SIG-M5 treated with dmso at 0.1 percent for 504 hours (cell line): ENCODE results near the gene SLC4A1.

Source experiments
- DNase-seq: peaks from one replicate; lab custom pipeline; 2025; ENCODE audit not compliant: unreplicated experiment; lab: John Stamatoyannopoulos, UW

Gene SLC4A1

DNA sequence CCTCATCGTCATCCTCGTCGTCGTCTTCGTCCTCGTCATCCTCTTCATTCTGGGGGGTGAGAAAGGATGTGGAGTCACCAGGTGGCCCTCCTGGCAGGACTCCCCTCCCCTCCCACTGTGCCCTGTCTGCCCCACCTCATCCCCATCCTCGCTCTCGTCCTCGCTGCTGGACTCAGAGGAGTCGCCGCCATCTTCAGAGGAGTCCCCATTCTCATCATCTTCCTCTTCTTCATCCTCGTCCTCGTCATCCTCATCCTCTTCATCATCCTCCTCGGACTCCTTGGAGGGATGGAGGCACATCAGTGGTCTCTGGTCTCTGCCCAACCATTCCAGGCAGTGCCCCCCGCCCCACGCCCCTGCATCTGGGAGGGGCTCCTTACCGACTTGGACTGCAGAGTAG is 60.6 kb downstream of the SLC4A1 start:
- DNase-seq, result no peak

DNA sequence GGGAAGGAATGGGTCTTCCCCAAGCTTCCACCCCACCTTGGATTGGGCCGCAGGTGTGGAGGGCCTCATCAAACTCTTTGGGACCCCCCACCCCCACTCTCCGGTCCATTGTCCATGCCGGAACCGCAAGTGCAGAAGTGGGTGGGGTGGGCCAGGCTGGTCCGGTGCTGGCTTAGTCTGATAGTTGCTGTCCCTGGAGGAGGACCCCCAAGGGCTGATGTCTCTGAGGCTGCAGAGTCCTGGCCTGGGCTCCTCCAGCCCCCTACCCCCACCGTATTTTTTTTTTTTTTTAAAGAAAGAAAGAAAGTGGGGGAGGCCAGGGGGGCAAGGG is 61.1 kb downstream of the SLC4A1 start:
- DNase-seq, result no peak

DNA sequence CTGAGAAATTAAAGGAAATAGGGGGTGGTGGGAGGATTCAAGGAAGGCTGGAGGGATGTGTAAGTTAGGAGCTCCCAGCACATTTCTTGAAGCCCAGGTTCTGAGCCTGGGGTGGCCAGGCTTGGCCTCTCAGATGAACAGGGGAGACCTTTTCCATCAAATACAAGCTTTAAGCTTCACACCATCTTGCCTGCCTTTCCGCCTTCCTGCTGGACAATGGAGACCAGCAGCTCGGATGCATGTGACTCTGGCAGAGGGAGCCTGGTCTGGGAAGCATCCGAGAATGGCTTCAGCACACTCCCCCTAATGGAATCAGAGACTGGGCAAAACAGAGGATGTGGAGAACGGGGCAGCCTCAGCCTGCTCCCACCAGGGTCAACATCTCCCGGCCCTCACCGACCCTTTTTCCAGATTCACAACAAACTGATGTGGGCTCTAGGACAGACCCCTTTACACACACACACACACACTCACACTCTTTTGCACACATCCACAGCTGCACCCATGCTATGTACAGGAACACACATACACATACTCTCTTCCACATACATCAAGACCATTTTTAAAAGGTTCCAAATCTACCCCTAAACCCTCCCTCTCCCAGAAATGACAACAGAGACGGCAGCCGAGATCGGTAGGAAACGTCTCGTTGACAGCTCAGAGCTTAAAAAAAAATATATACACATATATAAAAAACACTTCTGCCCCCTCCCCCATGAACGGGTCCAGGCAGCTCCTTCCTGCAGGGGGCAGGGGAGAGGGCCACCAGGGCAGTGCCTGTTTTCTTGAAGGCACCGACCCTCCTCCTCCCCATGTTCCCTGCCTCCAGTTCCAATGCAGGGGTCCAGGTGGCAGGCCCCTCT is 61.7 kb downstream of the SLC4A1 start:
- no peak for DNase-seq

DNA sequence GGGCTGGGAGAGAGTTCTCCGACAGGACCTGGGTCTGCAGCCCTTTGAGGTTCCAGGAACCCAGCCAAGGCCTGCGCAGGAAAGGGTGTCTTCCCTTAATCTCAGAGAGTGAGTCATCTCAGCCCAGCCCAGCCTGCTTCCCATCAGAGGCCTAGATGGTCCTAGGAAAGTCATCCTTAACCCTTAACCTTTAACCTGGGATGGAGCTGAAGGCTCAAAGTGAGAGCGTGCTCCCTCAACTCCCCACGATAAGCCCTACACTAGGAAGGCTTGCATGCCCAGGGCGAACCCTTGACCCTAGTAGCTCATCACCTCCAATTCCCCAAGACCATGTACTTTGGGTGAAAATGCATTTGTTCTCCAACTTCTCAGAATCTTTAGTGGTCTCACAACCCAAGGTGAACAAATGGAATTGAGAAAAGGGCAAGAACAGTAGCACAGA is 63.5 kb downstream of the SLC4A1 start:
- no peak for DNase-seq

DNA sequence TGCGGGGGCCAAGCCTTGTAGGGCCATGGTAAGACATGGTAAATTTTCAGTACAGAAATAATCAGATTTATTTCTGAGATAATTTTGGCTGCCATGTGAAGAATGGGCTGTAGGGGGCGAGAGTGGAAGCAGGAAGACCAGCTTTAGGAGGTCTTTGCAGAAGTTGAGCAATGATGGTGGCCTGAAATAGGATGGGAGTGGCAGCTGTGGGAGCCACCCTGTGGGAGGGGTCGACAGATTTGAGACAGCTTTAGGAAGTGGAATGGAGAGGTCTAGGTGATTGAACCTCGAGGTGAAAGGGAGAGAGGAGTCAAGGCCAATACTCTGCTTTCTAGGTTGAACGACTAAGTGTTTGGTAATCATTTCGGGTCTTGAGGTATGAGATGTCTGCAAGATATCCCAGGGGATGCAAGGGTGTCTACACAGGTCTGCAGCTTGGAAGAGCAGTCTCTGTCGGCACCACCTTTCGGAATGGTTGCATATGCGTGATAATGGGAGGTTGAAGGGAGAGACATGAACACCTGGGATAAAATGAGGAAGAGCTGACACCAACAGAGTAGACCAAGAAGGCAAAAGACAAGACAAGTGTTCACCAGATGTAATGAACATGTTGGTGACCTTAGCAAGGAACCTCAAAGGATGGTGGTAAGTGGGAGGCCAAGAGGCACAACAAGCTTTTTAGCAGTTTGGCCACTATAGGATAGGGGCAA is 64.0 kb downstream of the SLC4A1 start:
- peak; percentile 95 for DNase-seq

DNA sequence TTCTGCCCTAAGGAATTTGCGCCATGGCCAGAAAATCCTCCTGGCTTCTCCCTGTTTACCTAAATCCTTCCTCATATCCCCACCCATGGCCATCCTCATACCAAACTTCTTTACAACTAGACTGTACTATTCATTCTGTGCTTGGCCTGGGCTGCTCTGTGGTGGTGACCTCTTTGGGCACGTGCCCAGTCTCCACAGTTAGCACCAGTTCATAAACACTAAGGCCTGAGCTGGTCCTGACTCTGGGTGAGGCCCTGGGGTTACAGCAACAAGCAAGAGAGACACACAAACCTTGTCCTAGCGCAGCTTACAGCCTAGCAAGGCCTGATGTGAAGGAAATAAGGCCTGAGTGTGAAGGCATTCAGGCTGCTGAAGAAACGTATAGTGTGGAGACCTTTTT is 65.2 kb downstream of the SLC4A1 start:
- DNase-seq, result no peak

DNA sequence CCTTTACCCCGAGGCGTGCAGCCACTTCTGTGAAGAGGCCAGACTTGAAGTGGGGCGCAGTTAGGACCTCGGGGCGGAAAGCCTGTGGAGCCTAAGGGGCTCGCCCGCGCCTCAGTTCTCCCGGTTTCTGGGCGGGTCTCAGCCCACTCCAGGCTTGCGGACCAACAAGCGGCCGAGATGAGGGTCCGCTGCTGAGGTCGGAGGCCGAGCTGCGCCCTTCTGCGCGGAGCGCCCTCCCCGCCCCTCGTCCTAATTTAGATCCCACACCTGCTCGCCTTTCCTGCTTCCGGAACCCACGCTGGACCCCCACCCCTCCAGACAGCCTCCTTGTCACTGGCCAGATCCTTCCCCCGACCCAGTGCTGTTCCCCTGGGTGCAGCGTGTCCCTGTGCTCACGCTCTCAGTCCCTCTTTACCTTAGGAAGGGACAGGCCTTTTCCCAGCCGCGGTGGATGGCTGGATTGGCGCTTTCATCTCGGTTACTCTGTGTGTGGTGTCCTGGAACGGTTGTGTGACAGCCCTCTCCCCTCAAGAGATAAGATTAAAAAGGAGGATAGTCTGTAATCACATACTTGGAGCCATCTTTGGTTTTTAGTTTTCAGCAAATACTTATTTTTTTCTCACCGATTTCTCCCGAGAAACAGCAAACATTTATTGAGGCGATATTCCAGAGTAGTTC is 67.3 kb downstream of the SLC4A1 start:
- no peak for DNase-seq

DNA sequence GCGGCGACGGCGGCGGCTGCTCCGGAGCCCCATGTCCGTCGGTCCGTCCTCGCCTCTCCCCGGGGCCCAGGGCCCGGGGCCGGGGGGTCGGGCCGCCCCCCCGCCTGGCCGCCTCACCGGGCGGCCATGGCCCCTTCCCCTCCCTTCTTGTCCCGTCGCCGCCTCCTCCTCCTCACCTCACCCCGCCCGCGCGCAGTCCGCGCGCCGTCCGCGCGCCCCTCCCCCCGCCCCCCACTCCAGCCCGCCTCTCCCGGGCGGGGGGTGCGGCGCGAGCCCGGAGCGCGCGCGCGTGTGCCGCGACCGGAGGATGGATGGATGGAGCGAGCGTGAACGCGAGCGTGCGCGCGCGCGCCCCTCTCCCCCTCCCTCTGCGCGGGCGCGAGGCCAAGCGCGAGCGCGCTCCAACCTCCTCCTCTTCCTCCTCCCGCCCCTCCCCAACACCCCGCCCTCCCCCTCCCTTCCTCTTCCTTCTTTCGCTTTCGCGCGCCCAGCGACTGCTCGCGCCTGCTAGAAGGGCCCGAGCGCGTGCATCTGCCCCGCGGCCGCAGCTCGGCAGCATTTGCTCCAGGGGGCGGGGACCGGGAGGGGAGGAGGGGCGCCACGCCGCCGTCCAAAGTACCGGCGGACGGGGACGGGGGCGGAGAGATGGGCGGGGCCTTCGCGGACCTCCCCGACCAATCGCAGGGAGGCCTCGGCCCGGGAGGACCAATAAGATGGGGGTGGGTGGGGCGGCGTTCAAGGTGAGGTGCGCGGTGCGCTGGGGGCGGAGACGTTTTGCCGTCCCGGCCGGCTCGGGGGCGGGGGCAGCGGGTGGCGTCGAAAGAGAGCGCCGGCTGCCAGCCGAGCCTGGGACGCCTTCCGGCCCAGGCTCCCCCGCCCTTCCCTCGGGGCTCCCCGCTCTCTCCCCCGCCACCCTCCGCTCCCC is 68.1 kb downstream of the SLC4A1 start, which contains the start of gene ATXN7L3:
ATXN7L3 (minus strand) TSS at position 332 of the 925 bp plus-strand sequence. CDS start 1,814 bp downstream, outside the sequence.
- DNase-seq, result peak; percentile 100

DNA sequence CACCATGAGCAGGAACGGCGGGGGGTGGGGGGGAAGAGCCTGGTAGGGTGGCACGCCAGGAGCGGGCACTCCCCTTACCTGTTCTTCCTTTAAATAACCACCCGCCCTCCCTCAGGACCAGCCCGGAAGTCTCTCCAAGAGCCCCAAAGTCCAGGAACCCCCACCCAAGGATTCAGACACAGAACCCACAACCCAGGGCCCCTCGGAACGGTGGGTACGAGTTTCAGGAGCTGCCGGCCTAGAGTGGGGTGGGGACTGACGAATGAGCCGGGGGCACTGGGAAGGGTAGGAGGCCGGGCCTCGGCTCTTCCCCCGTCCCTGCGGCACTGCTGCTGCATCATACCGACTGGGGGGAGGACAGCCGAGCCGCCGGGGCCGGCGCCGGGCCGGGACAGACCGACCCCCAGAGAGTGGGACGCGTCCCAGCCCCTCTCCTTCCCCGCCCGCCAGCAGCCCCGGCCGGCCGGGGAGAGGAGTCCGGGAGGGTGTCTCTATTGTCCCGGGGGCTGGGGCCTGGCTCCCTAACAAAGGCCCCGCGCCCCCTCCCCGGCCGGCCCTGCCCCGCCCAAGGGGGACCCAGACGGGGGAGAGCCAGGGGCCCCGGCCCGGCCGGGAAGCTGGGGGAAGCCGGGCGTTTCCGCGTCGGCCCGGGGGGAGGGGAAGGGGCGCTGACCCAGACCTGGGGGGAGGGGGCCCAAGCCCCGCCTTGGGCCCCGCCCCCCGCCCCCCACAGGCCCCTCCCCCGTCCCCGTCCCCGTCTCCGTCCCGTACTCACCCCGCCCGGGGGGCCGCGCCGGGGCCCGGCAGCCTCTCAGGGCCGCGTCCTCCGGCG is 69.0 kb downstream of the SLC4A1 start:
- DNase-seq, result peak; percentile 59
